ENCODE data around the gene COL4A2. TPM values are rescaled to one million over a fixed set of nuclear protein-coding genes. Genes with fewer than 3 reads are reported as not detected.

Gene COL4A2
- total and polyA plus RNA-seq, 8 donors: 18.4 to 130 (median 43.8) TPM

DNA sequence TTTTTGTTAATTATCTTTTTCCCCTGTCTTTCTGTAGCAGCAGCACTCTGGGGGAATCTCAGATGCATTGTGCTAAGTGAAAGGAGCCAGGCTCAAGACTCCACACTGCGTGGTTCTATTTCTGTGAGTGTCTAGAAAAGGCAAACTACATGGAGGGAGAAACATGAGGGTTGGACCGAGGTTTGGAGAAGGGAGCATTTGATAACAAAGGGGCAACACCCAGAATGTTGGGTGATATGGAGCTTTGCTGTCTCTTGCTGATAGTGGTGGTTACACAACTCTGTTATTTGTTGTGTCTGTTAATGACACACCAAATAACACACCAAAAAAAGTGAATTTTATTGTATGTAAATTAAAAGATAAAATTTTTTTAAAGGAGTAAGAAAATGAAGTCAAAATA, 107.8 kb downstream of the COL4A2 start:
- no peaks in the 10 kb centered on the region for H3K27me3 ChIP-seq
- ATAC-seq (no peak), FAIRE-seq (no peak), DNase-seq (no peak)
- H3K27ac ChIP-seq: no peak overlapping the region
- no peaks in the 10 kb centered on the region for H3K9me3 ChIP-seq
- H3K36me3 ChIP-seq: no peaks in the 10 kb centered on the region
- no peak overlapping the region for H3K4me3 ChIP-seq
- WGBS, 2 donors: 57 to 72% methylated on average over 2 of the region's 2 CpGs
- TF ChIP-seq, protein P1, sequence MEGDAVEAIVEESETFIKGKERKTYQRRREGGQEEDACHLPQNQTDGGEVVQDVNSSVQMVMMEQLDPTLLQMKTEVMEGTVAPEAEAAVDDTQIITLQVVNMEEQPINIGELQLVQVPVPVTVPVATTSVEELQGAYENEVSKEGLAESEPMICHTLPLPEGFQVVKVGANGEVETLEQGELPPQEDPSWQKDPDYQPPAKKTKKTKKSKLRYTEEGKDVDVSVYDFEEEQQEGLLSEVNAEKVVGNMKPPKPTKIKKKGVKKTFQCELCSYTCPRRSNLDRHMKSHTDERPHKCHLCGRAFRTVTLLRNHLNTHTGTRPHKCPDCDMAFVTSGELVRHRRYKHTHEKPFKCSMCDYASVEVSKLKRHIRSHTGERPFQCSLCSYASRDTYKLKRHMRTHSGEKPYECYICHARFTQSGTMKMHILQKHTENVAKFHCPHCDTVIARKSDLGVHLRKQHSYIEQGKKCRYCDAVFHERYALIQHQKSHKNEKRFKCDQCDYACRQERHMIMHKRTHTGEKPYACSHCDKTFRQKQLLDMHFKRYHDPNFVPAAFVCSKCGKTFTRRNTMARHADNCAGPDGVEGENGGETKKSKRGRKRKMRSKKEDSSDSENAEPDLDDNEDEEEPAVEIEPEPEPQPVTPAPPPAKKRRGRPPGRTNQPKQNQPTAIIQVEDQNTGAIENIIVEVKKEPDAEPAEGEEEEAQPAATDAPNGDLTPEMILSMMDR (IDR thresholded peaks at IDR 0.05): no peak
- peaks cover 0 to 7% (median 3%) of the 10 kb centered on the region in 3 donors for H3K4me1 ChIP-seq
- intact Hi-C loops (cut with DNase I): loop anchor here in 1 of 3 donors (5.0 kb wide), 1 partner anchor 193 kb away; no protein-coding TSS in a partner anchor

DNA sequence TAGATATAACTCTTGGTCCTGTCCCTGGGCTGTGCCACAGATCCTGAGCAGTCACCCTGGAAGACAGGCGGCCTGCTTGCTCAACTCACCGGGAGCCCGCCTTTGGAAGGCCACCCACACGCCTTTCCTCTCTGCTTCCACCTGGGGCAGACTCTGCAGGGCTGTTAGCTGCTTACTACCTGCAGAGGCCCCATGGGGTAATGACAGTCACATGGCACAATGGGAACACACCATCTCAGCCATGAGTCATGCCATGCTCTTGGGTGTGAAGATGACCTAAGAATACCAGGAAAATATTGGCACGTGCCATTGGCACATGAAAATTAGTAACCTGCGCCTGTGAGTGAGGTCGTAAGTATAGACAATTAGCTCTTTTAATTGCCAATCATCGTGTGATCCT, 108.6 kb downstream of the COL4A2 start:
- TF ChIP-seq, protein P1 (IDR thresholded peaks at IDR 0.05): no peak
- H3K27ac ChIP-seq: no peak overlapping the region
- intact Hi-C loops (cut with DNase I): no loop called here
- H3K9me3 ChIP-seq: no peaks in the 10 kb centered on the region
- no peaks in the 10 kb centered on the region for H3K36me3 ChIP-seq
- no peak for ATAC-seq
- H3K4me3 ChIP-seq: no peak overlapping the region
- 81 to 87% methylated on average over 8 of the region's 8 CpGs for WGBS, 2 donors
- no peak for FAIRE-seq
- no peak for DNase-seq
- peaks cover 0 to 7% (median 3%) of the 10 kb centered on the region in 3 donors for H3K4me1 ChIP-seq
- no peaks in the 10 kb centered on the region for H3K27me3 ChIP-seq

DNA sequence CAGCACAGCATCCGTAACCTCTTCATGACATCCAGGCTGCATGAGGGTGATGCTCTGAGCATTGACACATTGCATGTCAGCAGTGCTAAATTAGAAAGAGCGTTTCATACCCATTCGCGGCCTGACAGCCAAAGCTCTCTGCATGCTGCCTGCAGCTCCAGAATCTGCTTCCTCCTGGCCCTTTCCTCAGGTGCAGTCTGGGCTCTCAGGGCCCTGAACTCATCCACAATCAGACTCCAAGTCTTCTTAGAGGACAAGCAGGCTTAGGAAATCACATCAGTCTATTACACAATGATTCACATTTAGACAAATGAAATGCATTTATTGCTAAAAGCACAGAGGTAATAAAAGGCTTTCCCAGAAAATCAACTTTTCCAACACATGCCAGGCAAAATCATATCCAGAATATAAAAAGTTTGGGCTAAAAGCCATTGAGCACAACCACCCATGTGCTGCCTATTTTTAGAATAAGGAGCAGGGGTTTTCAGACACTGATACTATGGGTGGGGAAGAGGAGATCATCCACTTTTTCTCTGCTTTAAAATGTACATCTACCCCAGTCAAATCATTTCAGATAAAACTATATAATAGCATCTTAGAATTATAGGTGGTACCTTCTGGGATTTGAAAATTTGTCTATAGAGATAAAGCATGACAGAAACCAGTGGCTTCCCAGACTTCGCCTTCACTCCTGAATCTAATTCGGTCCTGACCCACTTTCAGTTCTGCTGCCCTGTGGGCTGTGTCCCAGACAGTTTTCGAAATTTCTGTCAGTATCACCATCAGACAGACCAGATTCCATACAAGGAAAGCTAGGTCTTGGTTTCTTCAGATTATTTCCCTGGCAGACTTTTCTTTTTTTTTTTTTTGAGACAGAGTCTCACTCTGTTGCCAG, 109.3 kb downstream of the COL4A2 start:
- FAIRE-seq: no peak

DNA sequence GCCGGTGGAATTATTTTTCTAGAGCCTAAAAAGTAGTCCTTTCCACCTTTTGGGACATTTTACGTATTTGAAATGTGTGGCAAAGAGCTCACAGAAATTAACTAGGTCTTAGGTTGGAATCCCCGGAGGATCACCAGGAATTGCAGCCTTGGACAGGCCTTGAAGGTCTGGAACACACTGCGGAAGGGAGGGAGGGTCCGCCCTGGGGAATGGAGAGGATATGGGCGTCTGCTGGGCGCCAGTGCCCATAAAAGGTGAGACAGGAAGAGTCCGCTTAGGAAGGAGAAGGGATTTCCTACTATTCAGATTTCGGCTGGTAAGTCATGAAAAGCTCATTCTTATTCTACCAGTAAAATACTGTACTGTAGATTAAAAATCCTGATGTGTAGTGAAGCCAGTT, 111.9 kb downstream of the COL4A2 start:
- Histone ChIP-seq H3K9me3 (no peaks in the 10 kb centered on the region), H3K4me1 (no peaks in the 10 kb centered on the region), H3K27ac (peak overlapping the region in 1 of 4 donors; percentile 4), H3K4me3 (no peak overlapping the region), H3K36me3 (no peaks in the 10 kb centered on the region), H3K27me3 (no peaks in the 10 kb centered on the region)
- ATAC-seq (no peak), FAIRE-seq (no peak), DNase-seq (no peak)
- TF ChIP-seq, protein P1 (IDR thresholded peaks at IDR 0.05): no peak
- 75 to 76% methylated on average over 9 of the region's 9 CpGs for WGBS, 2 donors
- intact Hi-C loops (cut with DNase I): no loop called here

More for the DNA sequence above, 109.3 kb downstream of the COL4A2 start:
- ATAC-seq (peak in 1 of 4 donors; percentile 6), DNase-seq (no peak)
- H3K27me3 ChIP-seq: no peaks in the 10 kb centered on the region
- H3K4me3 ChIP-seq: no peak overlapping the region
- TF ChIP-seq, protein P1 (IDR thresholded peaks at IDR 0.05): no peak
- intact Hi-C loops (cut with DNase I): no loop called here
- H3K9me3 ChIP-seq: no peaks in the 10 kb centered on the region
- no peak overlapping the region for H3K27ac ChIP-seq
- H3K36me3 ChIP-seq: no peaks in the 10 kb centered on the region
- WGBS, 2 donors: 79 to 85% methylated on average over 7 of the region's 7 CpGs
- peaks cover 0 to 7% (median 3%) of the 10 kb centered on the region in 3 donors for H3K4me1 ChIP-seq

DNA sequence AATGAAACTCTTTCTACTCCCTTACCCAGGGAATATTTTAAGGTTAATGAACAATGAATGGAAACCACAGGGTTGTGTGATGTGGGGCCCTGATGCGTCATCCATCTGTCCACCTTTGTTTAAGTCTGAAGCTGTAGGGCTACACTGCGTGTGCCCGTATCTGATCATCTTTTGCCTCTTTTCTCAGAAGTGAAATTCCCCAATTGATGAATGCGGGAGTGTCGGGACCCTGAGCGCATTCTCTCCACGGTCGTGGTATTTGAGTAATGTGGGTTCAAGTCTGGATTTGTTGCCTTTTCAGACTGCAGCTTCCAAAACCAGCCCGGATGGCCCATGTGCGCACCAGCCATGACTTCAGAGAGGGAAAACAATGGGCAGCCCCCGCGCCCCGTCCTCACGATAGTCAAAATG, 112.3 kb downstream of the COL4A2 start:
- no peak for ATAC-seq
- H3K9me3 ChIP-seq: no peaks in the 10 kb centered on the region
- no peak for DNase-seq
- WGBS, 2 donors: 80 to 81% methylated on average over 14 of the region's 14 CpGs
- TF ChIP-seq, protein P1 (IDR thresholded peaks at IDR 0.05): no peak
- no peak overlapping the region for H3K4me3 ChIP-seq
- no peaks in the 10 kb centered on the region for H3K4me1 ChIP-seq
- intact Hi-C loops (cut with DNase I): no loop called here
- no peaks in the 10 kb centered on the region for H3K27me3 ChIP-seq
- no peaks in the 10 kb centered on the region for H3K36me3 ChIP-seq
- no peak for FAIRE-seq
- H3K27ac ChIP-seq: peak overlapping the region in 2 of 4 donors; percentile 4 to 34

Measured in pancreas (tissue), 10 donors.